NCI-H2227 (cell line): Measurements from ENCODE around the gene PEF1.

Experiments used
- DNase-seq: peaks from one replicate; lab custom pipeline; 2025; ENCODE audit not compliant: unreplicated experiment; lab: John Stamatoyannopoulos, UW

PEF1 gene

DNA sequence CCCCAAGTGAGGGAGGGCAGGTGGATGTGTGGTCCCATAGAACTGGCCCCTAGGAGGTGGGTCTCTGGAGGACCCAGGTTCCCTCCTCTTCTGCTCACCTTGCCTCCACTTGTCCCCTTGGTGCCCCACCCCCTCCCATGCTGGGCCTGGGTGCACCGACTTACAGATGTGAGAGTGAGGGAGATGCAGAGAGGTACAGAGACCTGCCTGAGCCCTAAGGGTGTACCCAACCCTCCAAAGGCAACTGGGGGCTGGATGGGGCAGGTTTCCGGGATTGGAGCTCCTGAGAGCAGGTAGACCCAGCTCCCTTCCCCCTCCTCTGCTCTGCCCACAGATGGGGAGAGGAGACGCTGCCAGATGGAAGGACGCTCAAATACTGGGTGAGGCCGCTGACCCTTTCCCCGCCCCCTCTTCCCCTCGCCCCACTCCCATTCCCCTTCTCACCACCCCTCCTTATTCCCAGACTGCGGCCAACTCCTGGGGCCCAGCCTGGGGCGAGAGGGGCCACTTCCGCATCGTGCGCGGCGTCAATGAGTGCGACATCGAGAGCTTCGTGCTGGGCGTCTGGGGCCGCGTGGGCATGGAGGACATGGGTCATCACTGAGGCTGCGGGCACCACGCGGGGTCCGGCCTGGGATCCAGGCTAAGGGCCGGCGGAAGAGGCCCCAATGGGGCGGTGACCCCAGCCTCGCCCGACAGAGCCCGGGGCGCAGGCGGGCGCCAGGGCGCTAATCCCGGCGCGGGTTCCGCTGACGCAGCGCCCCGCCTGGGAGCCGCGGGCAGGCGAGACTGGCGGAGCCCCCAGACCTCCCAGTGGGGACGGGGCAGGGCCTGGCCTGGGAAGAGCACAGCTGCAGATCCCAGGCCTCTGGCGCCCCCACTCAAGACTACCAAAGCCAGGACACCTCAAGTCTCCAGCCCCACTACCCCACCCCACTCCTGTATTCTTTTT, 58.0 kb downstream of the PEF1 start:
- DNase-seq = no peak

DNA sequence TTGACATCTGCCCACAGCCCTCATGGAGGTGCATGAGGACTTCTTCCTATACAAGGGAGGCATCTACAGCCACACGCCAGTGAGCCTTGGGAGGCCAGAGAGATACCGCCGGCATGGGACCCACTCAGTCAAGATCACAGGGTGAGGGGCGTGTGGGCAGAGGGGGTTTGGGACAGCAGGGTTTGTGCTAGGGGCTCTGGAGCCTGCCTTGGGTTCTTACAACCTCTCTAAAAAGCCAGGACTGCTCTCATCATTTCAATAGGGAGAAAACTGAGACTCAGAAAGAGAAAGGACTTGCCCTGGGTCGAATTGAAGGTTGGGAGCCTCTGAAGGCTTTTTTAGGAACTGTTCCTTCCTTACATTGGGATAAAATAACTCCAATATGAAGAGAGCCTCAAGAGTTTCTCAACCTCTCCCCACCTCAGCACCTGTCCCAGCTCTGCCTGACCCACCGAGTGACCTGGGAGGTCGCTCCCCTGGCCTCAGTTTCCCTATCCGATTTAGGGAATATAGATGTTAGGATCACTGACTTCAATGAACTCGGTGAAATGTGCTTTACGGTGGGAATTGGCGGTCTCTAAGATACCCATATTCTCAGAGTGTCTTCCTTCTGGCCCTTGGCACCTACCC, 58.8 kb downstream of the PEF1 start:
- no peak for DNase-seq

DNA sequence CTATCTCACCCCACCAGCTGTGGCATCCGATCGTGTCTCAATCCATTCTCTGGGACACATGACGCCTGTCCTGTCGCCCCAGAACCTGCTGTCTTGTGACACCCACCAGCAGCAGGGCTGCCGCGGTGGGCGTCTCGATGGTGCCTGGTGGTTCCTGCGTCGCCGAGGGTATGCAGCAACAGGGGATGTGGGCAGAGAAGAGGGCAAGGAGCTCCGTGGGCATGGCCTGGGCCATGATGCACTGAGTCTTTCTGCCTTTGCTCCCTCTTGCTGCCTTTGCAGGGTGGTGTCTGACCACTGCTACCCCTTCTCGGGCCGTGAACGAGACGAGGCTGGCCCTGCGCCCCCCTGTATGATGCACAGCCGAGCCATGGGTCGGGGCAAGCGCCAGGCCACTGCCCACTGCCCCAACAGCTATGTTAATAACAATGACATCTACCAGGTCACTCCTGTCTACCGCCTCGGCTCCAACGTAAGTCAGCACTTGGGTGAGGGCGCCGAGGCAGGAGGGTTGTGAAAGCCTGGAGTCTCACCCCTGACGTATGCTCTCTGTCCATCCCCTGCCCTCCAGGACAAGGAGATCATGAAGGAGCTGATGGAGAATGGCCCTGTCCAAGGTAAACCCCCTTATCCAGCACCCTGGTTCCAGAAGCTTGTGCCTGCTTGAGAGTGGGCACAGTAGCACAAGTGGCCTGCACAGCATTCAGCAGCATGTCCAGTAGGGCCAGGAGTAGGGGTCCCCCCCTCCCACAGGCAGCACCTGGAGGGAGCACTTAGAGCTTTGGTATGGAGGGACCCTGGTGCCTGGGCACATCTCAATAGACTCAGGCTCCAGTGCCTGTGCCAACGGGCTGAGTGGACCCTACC, 59.6 kb downstream of the PEF1 start:
- no peak for DNase-seq

DNA sequence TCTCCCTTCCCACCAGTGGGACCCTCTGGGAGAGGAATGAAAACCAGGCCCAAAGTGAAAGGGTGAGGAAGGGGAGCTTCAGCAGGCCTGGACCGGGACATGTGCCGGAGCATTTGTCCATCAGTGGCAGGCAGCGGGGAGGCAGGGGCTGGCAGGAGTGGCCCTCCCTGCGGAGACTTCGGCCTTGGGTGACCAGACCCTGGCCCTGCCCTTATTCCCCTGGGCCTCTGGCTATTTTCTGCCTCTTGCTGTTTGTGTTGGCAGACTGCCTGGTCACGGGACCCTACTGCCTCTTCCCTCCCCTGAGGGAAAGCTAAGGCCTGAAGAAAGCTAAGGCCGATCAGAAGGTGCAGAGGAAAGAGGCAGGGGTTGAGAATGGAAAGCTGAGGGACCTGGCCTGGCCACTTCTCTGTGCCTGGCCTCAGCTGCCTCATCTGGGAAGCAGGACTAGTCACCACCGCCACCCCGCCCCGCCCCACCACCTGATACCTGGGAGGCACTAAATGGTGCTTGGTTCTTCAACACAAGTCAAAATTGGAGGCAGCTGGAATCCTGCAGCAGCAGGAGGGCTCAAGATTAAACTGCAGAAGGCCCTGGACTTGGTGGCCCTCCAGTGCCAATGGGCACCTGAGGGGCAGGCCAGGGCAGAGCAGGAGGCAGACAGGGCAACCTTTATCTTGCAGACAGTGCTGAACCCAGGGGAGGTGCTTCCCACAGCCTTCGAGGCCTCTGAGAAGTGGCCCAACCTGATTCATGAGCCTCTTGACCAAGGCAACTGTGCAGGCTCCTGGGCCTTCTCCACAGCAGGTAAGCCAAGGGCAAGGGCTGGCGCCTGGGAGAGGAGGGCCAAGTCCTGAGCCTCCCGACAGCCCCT, 60.4 kb downstream of the PEF1 start:
- no peak for DNase-seq

DNA sequence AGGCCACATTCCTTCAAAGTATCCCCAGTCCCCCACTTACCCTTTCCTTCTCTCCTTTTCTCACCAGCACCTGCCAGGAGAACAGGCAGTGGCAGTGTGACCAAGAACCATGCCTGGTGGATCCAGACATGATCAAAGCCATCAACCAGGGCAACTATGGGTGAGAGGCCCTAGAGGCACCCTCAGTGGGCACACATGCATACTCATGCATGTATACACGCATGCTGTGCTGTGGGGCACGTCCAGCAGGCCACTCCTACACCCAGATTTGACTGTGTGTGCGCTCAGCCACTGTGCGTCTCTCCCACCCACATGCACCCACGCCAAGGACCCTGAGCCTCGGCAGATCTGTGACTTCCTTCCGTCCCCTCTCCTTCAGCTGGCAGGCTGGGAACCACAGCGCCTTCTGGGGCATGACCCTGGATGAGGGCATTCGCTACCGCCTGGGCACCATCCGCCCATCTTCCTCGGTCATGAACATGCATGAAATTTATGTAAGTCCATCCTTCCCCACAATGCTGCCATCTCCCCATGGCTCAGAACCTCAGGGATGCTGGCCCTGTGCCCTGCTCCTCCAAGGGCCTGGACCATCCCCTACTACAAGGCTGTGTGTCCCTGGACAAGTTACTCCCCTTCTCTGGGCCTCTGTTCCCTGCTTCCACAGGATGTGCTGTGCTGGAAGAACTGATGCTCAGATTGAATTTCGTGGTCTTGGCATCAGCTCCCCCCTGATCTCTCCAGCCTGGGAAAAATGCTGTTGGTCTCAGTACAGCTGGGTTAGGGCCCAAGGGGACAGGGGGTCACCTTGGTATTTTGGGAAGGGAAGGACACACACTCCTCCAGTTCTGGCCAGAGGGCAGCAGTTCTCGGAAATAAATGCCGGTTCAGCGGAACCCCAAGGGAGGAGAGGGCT, 61.3 kb downstream of the PEF1 start:
- DNase-seq = no peak

DNA sequence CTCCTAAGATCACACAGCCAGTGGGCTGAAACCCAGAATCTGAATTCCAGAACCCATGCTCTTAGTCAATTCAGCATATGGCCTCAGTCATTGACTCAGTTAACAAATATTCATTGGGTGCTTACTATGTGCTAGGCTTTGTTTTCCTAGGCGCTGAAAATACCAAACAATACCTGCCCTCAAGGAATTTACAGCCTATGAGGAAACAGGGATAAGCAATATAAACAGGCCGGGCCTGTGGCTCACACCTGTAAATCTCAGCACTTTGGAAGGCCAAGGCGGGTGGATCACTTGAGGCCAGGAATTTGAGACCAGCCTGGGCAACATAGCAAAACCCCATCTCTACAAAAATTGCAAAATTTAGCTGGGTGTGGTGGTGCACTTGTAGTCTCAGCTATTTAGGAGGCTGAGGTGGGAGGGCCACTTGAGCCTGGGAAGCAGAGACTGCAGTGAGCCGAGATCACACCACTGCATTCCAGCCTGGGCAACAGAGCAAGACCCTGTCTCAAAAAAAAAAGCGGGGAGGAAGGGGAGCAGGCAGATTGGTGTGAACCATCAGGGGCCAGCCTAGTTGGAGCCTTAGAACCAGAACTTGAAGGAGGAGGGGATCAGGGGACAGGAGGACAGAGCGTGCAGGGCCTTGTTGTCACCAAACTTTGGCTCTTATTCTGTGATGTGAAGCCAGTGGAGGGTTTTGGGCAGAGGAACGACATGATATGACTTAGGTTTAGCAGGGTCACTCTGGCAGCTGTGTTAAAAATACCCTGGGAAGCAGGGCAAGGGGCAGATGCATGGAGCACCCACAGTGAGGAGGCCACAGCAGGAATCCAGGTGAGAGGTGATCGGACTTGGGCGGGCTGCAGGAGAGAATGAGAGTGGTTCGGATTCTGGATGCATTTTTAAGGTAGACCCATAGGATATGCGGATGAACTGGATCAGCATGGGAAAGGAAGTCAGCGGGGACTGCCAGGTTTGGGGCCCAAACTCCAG, 62.6 kb downstream of the PEF1 start:
- DNase-seq = no peak

DNA sequence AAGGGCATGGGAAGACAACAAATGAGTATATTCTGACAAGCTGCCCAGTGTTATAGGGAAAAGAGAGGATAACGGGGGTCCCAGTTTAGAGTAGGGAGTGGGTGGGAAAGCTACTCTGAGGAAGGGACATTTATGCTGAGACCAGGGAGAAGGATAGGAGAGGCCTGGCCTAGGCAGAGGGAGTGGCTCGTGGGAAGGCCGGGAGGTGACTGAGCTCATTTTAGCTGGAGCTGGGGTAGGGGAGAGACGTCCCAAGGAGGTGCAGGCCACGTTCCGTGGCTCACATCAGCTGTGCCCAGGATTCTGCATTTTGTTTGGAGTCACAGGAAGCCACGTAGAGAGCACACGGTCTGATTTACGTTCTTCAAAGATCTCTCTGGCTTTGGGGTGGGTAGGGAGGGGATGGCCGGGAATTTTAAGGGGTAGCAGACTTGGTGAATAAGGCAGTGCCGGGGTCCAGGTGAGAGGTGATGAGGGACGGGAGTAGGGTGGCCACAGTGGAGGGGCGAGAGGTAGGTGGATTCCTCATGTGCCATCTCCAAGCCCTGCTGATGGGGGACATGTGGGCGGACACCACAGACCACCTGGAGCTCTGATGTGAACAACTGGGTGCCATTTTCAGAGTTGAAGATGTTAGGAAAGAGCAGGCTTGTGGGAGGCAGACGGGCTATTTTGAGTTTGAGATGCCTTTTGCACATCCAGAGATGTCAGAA, 63.6 kb downstream of the PEF1 start:
- peak; percentile 45 for DNase-seq

DNA sequence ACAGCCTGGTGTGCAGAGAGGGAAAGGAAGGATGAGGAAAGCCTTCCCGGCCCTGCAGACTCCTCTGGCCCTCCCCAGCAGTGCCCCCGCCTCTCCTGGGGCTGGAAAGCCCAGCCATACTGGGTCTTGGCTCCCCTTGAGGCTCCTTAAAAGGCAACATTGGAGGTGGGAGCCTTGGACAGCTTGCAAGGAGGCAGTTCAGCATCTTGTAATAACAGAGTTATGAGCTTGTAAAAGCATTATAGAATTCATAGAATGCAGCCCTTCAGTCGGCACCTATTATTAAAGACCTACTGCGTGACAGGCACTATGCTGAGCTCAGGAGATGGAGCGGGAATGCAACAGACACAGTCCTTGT, 64.2 kb downstream of the PEF1 start:
- DNase-seq = peak; percentile 59
